Measurements from ENCODE around the gene PON3.
A peak's percentile ranks its signal among the peaks of the same experiment; 100 is the strongest.

The PON3 gene

GRCh38 chr7:95396136-95397032 is at the start of gene PON3:
TSS of gene PON3 (minus strand) at chr7:95396375. CDS start at chr7:95396350, 25 bp downstream.
- H3K9me3 ChIP-seq (ENCODE audit: severe bottlenecking): no peaks in the 10 kb centered on the region
- H3K27me3 ChIP-seq (ENCODE audit: insufficient read depth, poor library complexity, severe bottlenecking): peaks cover 6% of the 10 kb centered on the region
- TF ChIP-seq CTCF (IDR thresholded peaks at IDR 0.05; ENCODE audit: poor library complexity, severe bottlenecking): peak; percentile 34
- H3K36me3 ChIP-seq (ENCODE audit: low read depth): no peaks in the 10 kb centered on the region
- H3K4me3 ChIP-seq (ENCODE audit: severe bottlenecking): peak within 1 kb of the TSS; percentile 28
- no peak within 1 kb of the TSS for H3K27ac ChIP-seq (ENCODE audit: poor library complexity, severe bottlenecking)
- peak; percentile 83 for ATAC-seq (ENCODE audit: low read depth)
- no peaks in the 10 kb centered on the region for H3K4me1 ChIP-seq (ENCODE audit: insufficient read depth, poor library complexity, severe bottlenecking)
- DNase-seq (ENCODE audit: low spot score): no peak

DNA sequence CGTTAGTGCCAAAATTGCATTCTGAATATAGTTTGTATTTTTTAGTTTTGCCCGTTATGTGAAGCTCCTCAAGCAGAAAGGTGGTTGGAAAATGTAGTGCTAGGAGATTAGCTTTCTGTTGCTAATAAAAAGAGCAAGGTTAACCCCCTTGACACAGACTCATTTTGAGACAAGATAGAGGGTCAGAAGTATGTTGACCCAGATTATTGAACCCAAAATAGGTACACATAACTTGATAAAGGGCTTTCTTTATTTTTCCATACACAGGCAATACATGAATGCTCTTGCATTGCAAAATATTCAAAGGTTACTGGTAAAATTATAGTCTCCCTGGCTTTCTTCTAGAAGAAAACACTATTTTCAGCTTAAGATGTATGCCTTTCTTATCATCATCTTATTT is 48.6 kb upstream of the PON3 start:
- ATAC-seq (ENCODE audit: low read depth): no peak
- H3K4me3 ChIP-seq (ENCODE audit: severe bottlenecking): no peak overlapping the region
- TF ChIP-seq CTCF (IDR thresholded peaks at IDR 0.05; ENCODE audit: poor library complexity, severe bottlenecking): no peak
- H3K9me3 ChIP-seq (ENCODE audit: severe bottlenecking): no peaks in the 10 kb centered on the region
- H3K36me3 ChIP-seq (ENCODE audit: low read depth): no peaks in the 10 kb centered on the region
- no peak overlapping the region for H3K27ac ChIP-seq (ENCODE audit: poor library complexity, severe bottlenecking)
- no peak for DNase-seq (ENCODE audit: low spot score)
- H3K27me3 ChIP-seq (ENCODE audit: insufficient read depth, poor library complexity, severe bottlenecking): no peaks in the 10 kb centered on the region
- H3K4me1 ChIP-seq (ENCODE audit: insufficient read depth, poor library complexity, severe bottlenecking): no peaks in the 10 kb centered on the region

DNA sequence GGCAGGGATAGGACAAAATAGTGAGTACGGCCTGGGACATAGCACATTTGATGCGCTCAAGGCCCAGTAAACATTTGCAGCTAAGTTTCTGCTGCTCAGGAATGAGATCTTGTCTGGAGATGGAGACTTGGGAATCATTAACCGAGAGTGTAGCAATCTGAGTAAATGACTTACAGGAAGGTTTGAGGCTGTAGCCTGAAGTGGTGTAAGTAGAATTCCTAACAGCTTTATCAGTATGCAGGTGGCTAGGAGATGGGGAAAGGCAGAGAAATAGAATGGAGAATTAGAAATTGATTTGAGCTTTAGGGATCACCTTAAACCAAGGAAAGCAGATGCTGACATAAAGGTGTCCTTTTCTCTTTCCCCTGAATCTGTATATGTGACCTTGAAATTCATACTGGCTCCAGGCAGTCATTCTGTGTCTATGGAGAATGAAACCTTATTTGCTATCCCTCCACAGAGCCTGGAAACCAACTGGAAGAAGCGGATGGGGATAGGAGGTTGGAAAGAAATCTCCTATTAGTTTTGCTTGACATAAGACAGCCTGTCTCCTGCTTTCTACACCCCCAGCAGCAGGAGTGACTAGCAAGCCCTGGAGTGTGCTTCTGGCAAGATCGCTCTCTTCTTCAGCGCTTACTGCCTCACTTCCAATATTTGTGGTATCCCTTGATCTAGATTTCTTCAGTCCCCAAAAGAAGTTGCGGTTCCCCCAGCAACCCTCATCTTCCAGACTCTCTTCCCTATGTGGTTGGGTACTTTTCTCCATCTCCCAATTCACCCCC is 45.1 kb upstream of the PON3 start:
- ATAC-seq (ENCODE audit: low read depth) (no peak), DNase-seq (ENCODE audit: low spot score) (no peak)
- Histone ChIP-seq H3K27me3 (ENCODE audit: insufficient read depth, poor library complexity, severe bottlenecking) (no peaks in the 10 kb centered on the region), H3K4me1 (ENCODE audit: insufficient read depth, poor library complexity, severe bottlenecking) (no peaks in the 10 kb centered on the region), H3K27ac (ENCODE audit: poor library complexity, severe bottlenecking) (no peak overlapping the region), H3K4me3 (ENCODE audit: severe bottlenecking) (no peak overlapping the region), H3K36me3 (ENCODE audit: low read depth) (no peaks in the 10 kb centered on the region), H3K9me3 (ENCODE audit: severe bottlenecking) (no peaks in the 10 kb centered on the region)
- TF ChIP-seq CTCF (IDR thresholded peaks at IDR 0.05; ENCODE audit: poor library complexity, severe bottlenecking): no peak

- no peaks in the 10 kb centered on the region for H3K27me3 ChIP-seq (ENCODE audit: insufficient read depth, poor library complexity, severe bottlenecking)
- ATAC-seq (ENCODE audit: low read depth) (no peak), DNase-seq (ENCODE audit: low spot score) (no peak)
- no peak overlapping the region for H3K27ac ChIP-seq (ENCODE audit: poor library complexity, severe bottlenecking)
- no peaks in the 10 kb centered on the region for H3K4me1 ChIP-seq (ENCODE audit: insufficient read depth, poor library complexity, severe bottlenecking)
- H3K4me3 ChIP-seq (ENCODE audit: severe bottlenecking): no peak overlapping the region
- no peaks in the 10 kb centered on the region for H3K36me3 ChIP-seq (ENCODE audit: low read depth)
- H3K9me3 ChIP-seq (ENCODE audit: severe bottlenecking): no peaks in the 10 kb centered on the region
- TF ChIP-seq CTCF (IDR thresholded peaks at IDR 0.05; ENCODE audit: poor library complexity, severe bottlenecking): no peak
Observed at GRCh38 chr7:95440394-95441038, 44.3 kb upstream of the PON3 start.

Data from RWPE2 (cell line).